ENCODE results near the gene ISG15.

ISG15 gene

GRCh38 chr1:996851-997712, 16.2 kb upstream of the ISG15 start:
- TF ChIP-seq CTCF (IDR thresholded peaks at IDR 0.05; ENCODE audit: low read depth, low read length, missing control alignments), result no peak
- H3K4me3 ChIP-seq (replicated peaks; ENCODE audit: low read depth, low read length), result no peak overlapping the region
- no peak for DNase-seq (ENCODE audit: extremely low read depth, low read depth)

- no peak for TF ChIP-seq CTCF (IDR thresholded peaks at IDR 0.05; ENCODE audit: low read depth, low read length, missing control alignments)
- no peak for DNase-seq (ENCODE audit: extremely low read depth, low read depth)
- H3K4me3 ChIP-seq (replicated peaks; ENCODE audit: low read depth, low read length), result no peak overlapping the region
Measured at GRCh38 chr1:997713-997992, 15.6 kb upstream of the ISG15 start.

GRCh38 chr1:997993-998744, 15.1 kb upstream of the ISG15 start:
- DNase-seq (ENCODE audit: extremely low read depth, low read depth), result no peak
- no peak overlapping the region for H3K4me3 ChIP-seq (replicated peaks; ENCODE audit: low read depth, low read length)
- no peak for TF ChIP-seq CTCF (IDR thresholded peaks at IDR 0.05; ENCODE audit: low read depth, low read length, missing control alignments)

- no peak overlapping the region for H3K4me3 ChIP-seq (replicated peaks; ENCODE audit: low read depth, low read length)
- no peak for DNase-seq (ENCODE audit: extremely low read depth, low read depth)
- no peak for TF ChIP-seq CTCF (IDR thresholded peaks at IDR 0.05; ENCODE audit: low read depth, low read length, missing control alignments)
Measured at GRCh38 chr1:998745-998994, 14.6 kb upstream of the ISG15 start.

- TF ChIP-seq CTCF (IDR thresholded peaks at IDR 0.05; ENCODE audit: low read depth, low read length, missing control alignments), result no peak
- peak overlapping the region; percentile 24 for H3K4me3 ChIP-seq (replicated peaks; ENCODE audit: low read depth, low read length)
- DNase-seq (ENCODE audit: extremely low read depth, low read depth), result no peak
Measured at GRCh38 chr1:998995-999724, 14.1 kb upstream of the ISG15 start.

- no peak for TF ChIP-seq CTCF (IDR thresholded peaks at IDR 0.05; ENCODE audit: low read depth, low read length, missing control alignments)
- no peak for DNase-seq (ENCODE audit: extremely low read depth, low read depth)
- peak within 1 kb of the TSS; percentile 54 for H3K4me3 ChIP-seq (replicated peaks; ENCODE audit: low read depth, low read length)
Measured at GRCh38 chr1:999725-1000356, 13.5 kb upstream of the ISG15 start, which contains the start of gene HES4. Gene HES4, minus strand, starts transcription at chr1:1000097. Its CDS starts 124 bp downstream, at chr1:999973.
